Neural progenitor cell (in vitro differentiated cells): Measurements from ENCODE around the gene GJC2. TPM values are rescaled to one million over a fixed set of nuclear protein-coding genes. Genes with fewer than 3 reads are reported as not detected.

Source experiments
- DNase-seq: peaks from one replicate; pipeline ENCODE4 v3.0.0-alpha.2; 2016; ENCODE audit warnings: low spot score
- H2AFZ ChIP-seq: fragments of 200-600 bp; sonication (generic); replicated peaks from 2 replicates; pipeline ENCODE4 v1.6.1; 2016; ENCODE audit warnings: antibody characterized with exemption
- H3F3A ChIP-seq: fragments of 200-600 bp; sonication (generic); 2 replicates; pipeline ENCODE4 v1.6.1; 2016; ENCODE audit warnings: antibody characterized with exemption, low read depth
- H3K27ac ChIP-seq: fragments of 200-600 bp; sonication (generic); 2 replicates; pipeline ENCODE4 v1.5.1; 2016; ENCODE audit warnings: mild to moderate bottlenecking
- H3K27me3 ChIP-seq: fragments of 200-600 bp; sonication (generic); 2 replicates; pipeline ENCODE4 v1.6.1; 2016; ENCODE audit warnings: mild to moderate bottlenecking, moderate library complexity
- H3K36me3 ChIP-seq: fragments of 200-600 bp; sonication (generic); 2 replicates; pipeline ENCODE4 v1.5.1; 2016
- H3K4me1 ChIP-seq: fragments of 200-600 bp; sonication (generic); 2 replicates; pipeline ENCODE4 v1.6.1; 2016; ENCODE audit warnings: mixed run types
- H3K4me2 ChIP-seq: fragments of 200-600 bp; sonication (generic); 2 replicates; pipeline ENCODE4 v1.6.1; 2016
- H3K4me3 ChIP-seq: fragments of 200-600 bp; sonication (generic); 2 replicates; pipeline ENCODE4 v1.5.1; 2016
- H3K79me2 ChIP-seq: fragments of 200-600 bp; sonication (generic); 2 replicates; pipeline ENCODE4 v1.6.1; 2016; ENCODE audit warnings: low read depth
- H3K9ac ChIP-seq: fragments of 200-600 bp; sonication (generic); 2 replicates; pipeline ENCODE4 v1.6.1; 2016
- H3K9me3 ChIP-seq: fragments of 200-600 bp; sonication (generic); 2 replicates; pipeline ENCODE4 v1.5.1; 2016; ENCODE audit warnings: low read depth
- H4K20me1 ChIP-seq: fragments of 200-600 bp; sonication (generic); 2 replicates; pipeline ENCODE4 v1.6.1; 2016; ENCODE audit warnings: low read depth
- H3K27ac Mint-ChIP-seq: 3 replicates; pipeline ENCODE4 v1.8.0; 2021; ENCODE audit warnings: mixed read lengths
- H3K27me3 Mint-ChIP-seq: 2 replicates; pipeline ENCODE4 v1.8.0; 2022; ENCODE audit warnings: low read depth, mild to moderate bottlenecking, inconsistent platforms, moderate library complexity, mixed read lengths; ENCODE audit not compliant: insufficient read depth
- H3K36me3 Mint-ChIP-seq: 3 replicates; pipeline ENCODE4 v1.8.0; 2021; ENCODE audit warnings: mixed read lengths
- H3K4me1 Mint-ChIP-seq: 3 replicates; pipeline ENCODE4 v1.8.0; 2021; ENCODE audit warnings: mixed read lengths
- H3K4me3 Mint-ChIP-seq: 3 replicates; pipeline ENCODE4 v1.8.0; 2021; ENCODE audit warnings: mild to moderate bottlenecking, moderate library complexity, mixed read lengths
- H3K9me3 Mint-ChIP-seq: 3 replicates; pipeline ENCODE4 v1.8.0; 2020; ENCODE audit warnings: mixed read lengths
- CTCF ChIP-seq: fragments of 200-600 bp; sonication (generic); IDR thresholded peaks from 2 replicates; pipeline ENCODE4 v1.5.1; 2017; ENCODE audit warnings: antibody characterized with exemption, mild to moderate bottlenecking
- EZH2 ChIP-seq: fragments of 200-600 bp; sonication (generic); IDR thresholded peaks from 2 replicates; pipeline ENCODE4 v1.6.1; 2017; ENCODE audit warnings: antibody characterized with exemption, mild to moderate bottlenecking, moderate library complexity
- EZH2phosphoT487 ChIP-seq: fragments of 200-600 bp; sonication (generic); IDR thresholded peaks from 2 replicates; pipeline ENCODE4 v1.6.1; 2017; ENCODE audit warnings: antibody characterized with exemption
- total RNA-seq: library from RNA; depleted of rRNA; stranded (reverse); fragments of >200 nt; gene quantifications from 2 replicates; pipeline ENCODE4 v1.2.3, GENCODE V29; 2015; ENCODE audit warnings: low replicate concordance

Gene GJC2
- total RNA-seq, 1 donor from 2014 or later: not detected

GRCh38 chr1:228112167-228112566 lies 37.6 kb upstream of the GJC2 start:
- Mint-ChIP-seq H3K36me3 (no peaks in the 10 kb centered on the region), H3K4me1 (peaks cover 14% of the 10 kb centered on the region), H3K27ac (no peak overlapping the region), H3K4me3 (no peak overlapping the region), H3K27me3 (peaks cover 9% of the 10 kb centered on the region), H3K9me3 (peaks cover 4% of the 10 kb centered on the region)
- peaks cover 3% of the 10 kb centered on the region for H3K4me1 ChIP-seq
- H3K4me3 ChIP-seq: no peak overlapping the region
- H3K79me2 ChIP-seq: peaks cover 14% of the 10 kb centered on the region
- H3K36me3 ChIP-seq: no peaks in the 10 kb centered on the region
- H3K9me3 ChIP-seq: peaks cover 4% of the 10 kb centered on the region
- no peak overlapping the region for H2AFZ ChIP-seq
- no peak overlapping the region for H3K9ac ChIP-seq
- no peaks in the 10 kb centered on the region for H3F3A ChIP-seq
- H4K20me1 ChIP-seq: no peaks in the 10 kb centered on the region
- TF ChIP-seq CTCF (no peak), EZH2 (no peak), EZH2phosphoT487 (no peak)
- no peak for DNase-seq
- H3K4me2 ChIP-seq: no peak overlapping the region
- peaks cover 8% of the 10 kb centered on the region for H3K27me3 ChIP-seq
- H3K27ac ChIP-seq: no peak overlapping the region

GRCh38 chr1:228112617-228113016 lies 37.1 kb upstream of the GJC2 start:
- Mint-ChIP-seq H3K27me3 (peaks cover 9% of the 10 kb centered on the region), H3K4me1 (peaks cover 14% of the 10 kb centered on the region), H3K4me3 (no peak overlapping the region), H3K27ac (no peak overlapping the region), H3K36me3 (peaks cover 1% of the 10 kb centered on the region), H3K9me3 (peaks cover 7% of the 10 kb centered on the region)
- Histone ChIP-seq H3K4me2 (no peak overlapping the region), H3K4me3 (no peak overlapping the region), H3K36me3 (no peaks in the 10 kb centered on the region), H3K27ac (no peak overlapping the region), H3K9me3 (peaks cover 6% of the 10 kb centered on the region), H3K9ac (no peak overlapping the region), H3K79me2 (peaks cover 14% of the 10 kb centered on the region), H4K20me1 (no peaks in the 10 kb centered on the region), H3K27me3 (peaks cover 8% of the 10 kb centered on the region), H3K4me1 (peaks cover 3% of the 10 kb centered on the region), H3F3A (no peaks in the 10 kb centered on the region), H2AFZ (no peak overlapping the region)
- DNase-seq: no peak
- TF ChIP-seq EZH2phosphoT487: no peak
- no peak for TF ChIP-seq CTCF
- TF ChIP-seq EZH2: no peak

- no peak overlapping the region for H3K4me3 ChIP-seq
- H4K20me1 ChIP-seq: no peaks in the 10 kb centered on the region
- H3K79me2 ChIP-seq: no peaks in the 10 kb centered on the region
- no peak overlapping the region for H3K27ac ChIP-seq
- H2AFZ ChIP-seq: no peak overlapping the region
- no peaks in the 10 kb centered on the region for H3K4me1 ChIP-seq
- TF ChIP-seq CTCF (no peak), EZH2 (no peak), EZH2phosphoT487 (no peak)
- no peaks in the 10 kb centered on the region for H3F3A ChIP-seq
- H3K9me3 ChIP-seq: peaks cover 20% of the 10 kb centered on the region
- peaks cover 4% of the 10 kb centered on the region for H3K27me3 Mint-ChIP-seq
- no peak overlapping the region for H3K9ac ChIP-seq
- peaks cover 5% of the 10 kb centered on the region for H3K27me3 ChIP-seq
- DNase-seq: no peak
- H3K36me3 Mint-ChIP-seq: peaks cover 4% of the 10 kb centered on the region
- no peak overlapping the region for H3K4me3 Mint-ChIP-seq
- H3K9me3 Mint-ChIP-seq: peaks cover 22% of the 10 kb centered on the region
- no peaks in the 10 kb centered on the region for H3K36me3 ChIP-seq
- peaks cover 5% of the 10 kb centered on the region for H3K4me1 Mint-ChIP-seq
- H3K27ac Mint-ChIP-seq: no peak overlapping the region
- H3K4me2 ChIP-seq: no peak overlapping the region
Measured at GRCh38 chr1:228114827-228115226, 34.9 kb upstream of the GJC2 start.
